GM18907 (cell line): ENCODE data around the gene SLC17A6.

ENCODE experiments used
- ATAC-seq: cut with Tn5 transposase; IDR thresholded peaks from one replicate; pipeline ENCODE4 v1.9.1; 2021; ENCODE audit warnings: mild to moderate bottlenecking, moderate library complexity; ENCODE audit not compliant: unreplicated experiment

The SLC17A6 gene

GRCh38 chr11:22337596-22338485, at the start of gene SLC17A6:
SLC17A6 (plus strand) TSS chr11:22338381; CDS start chr11:22338534, 153 bp downstream.
- peak; percentile 54 for ATAC-seq

DNA sequence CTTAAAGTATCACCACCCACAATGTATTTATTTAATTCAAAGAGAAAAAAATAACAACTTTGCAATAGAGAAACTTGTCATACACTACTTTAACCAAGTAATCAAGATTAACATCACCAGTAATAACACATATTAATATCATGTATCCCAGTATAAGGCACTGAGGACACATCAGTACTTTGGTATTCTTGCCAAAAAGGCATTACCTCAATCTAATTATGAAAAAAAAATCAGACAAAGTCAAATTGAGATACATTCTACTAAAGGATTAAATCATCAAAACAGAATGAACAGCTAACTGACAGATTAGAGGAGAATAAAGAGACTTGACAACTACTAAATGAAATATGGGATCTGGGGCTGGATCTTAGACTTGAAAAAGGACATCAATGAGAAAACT, 35.8 kb upstream of the SLC17A6 start:
- ATAC-seq: no peak

DNA sequence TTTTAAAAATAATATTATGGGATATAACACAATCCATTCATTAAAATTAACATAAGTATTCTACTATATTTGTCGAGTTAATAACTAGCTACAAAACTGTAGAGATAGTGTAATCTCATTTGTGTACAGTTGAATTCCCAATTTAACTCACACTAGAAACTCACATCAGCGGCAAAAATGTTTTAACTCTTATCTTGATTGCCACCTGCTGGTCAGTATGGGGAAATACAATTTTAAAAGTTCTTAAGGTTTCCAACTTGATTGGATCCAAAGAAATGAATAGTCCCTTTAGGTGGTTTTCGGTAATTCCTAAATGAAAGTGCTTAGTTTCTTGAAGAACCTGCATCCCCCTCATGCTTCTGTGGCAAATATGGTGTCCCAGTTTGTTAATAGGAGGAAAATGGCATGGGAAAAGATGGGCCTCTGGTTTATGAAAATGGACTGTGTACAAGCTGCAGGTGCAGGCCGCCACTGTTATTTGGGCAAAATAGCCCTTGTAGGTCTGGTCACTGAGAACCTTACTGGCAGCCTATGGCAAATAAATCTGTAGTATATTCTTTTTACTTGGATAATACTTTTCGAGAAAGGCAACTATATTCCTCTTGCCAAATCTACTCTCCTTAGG, 33.7 kb upstream of the SLC17A6 start:
- peak; percentile 58 for ATAC-seq

DNA sequence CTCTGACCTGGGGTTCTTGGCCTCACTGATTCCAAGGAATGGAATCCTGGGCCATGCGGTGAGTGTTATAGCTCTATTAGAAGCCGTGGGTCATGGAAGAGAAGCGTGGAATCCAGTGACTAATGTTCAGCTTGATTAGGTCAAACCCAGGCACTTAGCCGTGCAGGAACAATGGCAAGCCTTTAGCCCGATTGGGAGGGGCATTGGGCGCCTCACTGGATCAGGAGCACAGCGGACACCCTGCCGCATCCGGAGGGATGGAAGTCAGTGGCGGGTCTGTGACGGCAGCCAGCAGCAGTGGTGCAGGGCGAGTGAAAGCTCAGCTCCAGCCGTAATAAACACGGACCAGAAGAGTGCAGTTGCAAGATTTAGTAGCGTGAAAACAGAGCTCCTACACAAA, 20.5 kb upstream of the SLC17A6 start:
- ATAC-seq: no peak

GRCh38 chr11:22331771-22332170, 6.4 kb upstream of the SLC17A6 start:
- ATAC-seq: no peak

DNA sequence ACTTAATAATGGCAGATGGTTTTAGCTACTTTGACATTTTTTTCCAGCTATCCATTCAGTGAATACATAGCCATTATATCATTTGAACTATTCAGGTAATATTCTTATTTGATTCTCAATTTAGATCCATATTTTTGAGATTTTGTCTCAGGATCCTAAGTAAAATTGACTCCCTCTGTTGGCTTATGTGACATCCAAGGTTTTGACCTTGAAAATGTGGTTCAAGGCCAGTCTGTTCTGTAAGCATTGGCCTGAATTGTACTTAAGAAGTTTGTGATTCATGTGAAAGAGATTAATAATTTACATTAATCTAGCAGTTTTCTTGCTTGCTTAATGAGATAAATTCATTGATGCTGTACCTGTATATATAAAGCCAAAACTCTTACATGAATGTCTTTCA, 1.6 kb upstream of the SLC17A6 start:
- no peak for ATAC-seq

GRCh38 chr11:22339611-22340010, 1.4 kb downstream of the SLC17A6 start:
- ATAC-seq: no peak

DNA sequence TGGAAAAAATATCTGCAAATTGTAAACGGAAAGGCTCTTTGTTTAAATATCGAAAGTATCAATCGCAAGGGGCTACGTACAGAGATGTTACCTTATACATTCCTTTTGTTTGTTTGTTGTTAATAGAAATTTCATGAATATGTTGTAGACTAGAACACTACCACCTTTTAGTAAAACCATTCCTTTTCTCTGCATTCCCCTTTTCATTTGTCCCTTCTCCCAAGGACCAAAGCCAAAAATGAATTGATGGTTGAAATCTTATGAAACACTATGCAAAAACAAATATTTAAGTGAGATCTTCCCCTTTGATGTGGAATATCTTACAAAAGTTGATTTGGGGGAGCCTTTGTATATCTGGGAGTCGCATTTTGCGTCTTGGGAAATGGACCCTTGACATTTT, 2.1 kb downstream of the SLC17A6 start:
- ATAC-seq: no peak

DNA sequence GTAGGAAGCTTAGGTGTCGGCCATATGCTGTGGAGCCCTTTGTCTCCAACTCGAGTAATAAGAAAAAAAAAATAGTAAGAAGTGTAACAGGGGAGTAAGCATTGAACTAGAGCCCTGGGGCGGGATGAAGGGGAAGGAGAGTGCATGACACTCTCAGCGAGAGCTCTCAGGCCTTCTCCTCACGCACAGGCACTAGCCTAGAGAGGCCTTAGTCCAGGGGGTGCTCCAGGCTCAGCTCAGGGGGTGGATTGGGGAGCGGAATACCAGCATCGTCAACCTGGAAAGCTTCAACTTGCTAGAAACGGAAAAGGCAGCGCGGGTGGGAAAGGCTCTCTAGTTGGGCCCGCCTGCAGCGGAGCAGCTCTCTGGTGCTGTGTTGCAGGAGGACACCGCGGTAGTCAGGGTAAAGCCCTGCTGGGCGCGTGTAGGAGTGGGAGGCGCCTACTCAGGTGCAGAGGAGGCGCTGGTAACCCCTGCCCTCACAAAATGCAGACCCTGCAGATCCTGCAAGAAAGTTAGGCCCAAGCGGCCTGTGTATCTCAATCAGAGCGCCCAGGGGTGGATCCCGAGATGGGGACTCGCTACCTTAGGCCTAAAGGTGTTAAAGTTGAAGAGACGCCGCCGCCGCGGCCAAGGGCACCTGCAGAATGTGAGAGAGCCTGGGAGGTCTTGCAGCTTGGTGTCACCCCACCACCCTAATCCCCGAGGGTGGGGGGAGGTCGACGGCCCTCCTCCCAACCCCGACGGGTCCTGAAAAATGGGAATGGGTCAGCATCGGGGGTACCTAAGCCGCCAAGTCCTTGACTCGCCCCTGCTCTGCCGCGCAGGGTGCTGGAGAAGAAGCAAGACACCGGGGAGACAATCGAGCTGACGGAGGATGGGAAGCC, 2.8 kb downstream of the SLC17A6 start:
- no peak for ATAC-seq

- ATAC-seq: no peak
These were observed 3.4 kb downstream of the SLC17A6 start for GRCh38 chr11:22341588-22341931.

GRCh38 chr11:22342211-22343031, 4.2 kb downstream of the SLC17A6 start:
- no peak for ATAC-seq

DNA sequence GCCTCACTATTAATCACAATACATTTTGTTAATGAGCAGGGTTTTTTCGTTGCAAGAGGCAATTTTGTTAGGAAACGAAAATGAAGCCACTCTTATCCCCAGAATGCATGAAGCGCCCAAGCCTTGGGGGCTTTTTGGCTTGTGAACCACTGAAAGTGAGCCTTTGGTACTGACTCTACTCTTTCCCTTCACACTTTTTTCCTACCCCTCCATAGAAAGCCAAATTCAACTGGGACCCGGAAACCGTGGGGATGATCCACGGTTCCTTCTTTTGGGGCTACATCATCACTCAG, 4.8 kb downstream of the SLC17A6 start:
- no peak for ATAC-seq

- ATAC-seq: no peak
These were observed 5.3 kb downstream of the SLC17A6 start for GRCh38 chr11:22343371-22344032.

DNA sequence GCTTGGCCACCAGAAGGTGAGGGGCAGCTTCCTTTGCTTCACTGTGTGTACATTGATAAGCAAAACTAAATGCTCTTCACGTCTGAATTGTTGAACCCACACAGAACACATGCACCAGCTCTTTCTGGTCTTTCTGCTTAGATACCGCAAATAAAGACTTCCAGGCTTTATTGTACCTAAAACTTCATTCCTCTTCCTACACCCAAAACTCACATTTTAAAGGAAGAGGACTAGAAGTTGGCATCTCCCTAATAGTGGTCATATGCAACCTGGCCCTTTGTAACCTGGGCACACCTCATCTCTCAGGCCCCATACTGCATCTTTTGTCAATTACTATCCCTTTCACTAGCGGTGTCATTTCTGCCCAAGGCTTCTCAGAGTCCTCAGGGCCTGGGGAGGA, 5.9 kb downstream of the SLC17A6 start:
- ATAC-seq: no peak

DNA sequence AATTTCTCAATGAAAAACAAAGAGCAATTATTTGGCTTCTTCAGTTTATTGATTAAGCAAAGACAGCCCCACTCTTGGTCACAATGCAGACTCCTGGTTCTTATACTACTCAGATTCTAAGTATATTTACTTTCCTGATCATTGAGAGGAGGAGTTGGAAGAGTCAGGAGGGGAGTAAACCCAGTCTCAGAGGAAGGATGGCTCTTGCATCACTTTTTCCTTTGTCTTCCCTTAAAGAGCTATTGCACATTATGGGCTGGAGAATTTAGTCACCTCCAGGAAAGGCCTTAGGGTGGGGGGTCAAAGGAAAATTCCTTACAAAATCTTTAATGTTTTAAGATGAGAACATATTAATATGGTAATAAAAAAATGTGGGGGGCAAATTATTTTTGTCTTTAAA, 8.1 kb downstream of the SLC17A6 start:
- no peak for ATAC-seq

- no peak for ATAC-seq
These were observed 9.8 kb downstream of the SLC17A6 start for GRCh38 chr11:22347857-22348487.

DNA sequence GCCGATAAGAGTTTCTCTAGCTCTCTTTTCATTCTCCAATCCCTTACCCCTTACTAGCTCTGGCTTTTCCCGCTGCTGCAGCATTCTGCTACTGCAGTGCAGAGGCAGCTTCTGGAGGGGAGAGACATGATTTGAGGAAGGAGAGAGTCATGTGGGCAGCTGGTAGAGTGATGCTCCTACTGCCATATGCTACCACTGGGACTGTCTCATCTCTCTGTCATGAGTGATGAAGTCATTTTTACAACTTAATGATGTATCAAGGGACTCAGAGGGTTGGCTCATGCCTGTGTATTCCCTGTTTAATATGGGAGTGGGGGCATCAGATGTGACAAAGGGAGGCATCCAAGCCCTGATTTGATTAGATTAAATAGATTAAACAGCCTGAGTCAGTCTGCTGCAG, 11.3 kb downstream of the SLC17A6 start:
- ATAC-seq: no peak

- ATAC-seq: no peak
These were observed 21.1 kb downstream of the SLC17A6 start for GRCh38 chr11:22359295-22359694.

GRCh38 chr11:22371160-22371559, 33.0 kb downstream of the SLC17A6 start:
- no peak for ATAC-seq

DNA sequence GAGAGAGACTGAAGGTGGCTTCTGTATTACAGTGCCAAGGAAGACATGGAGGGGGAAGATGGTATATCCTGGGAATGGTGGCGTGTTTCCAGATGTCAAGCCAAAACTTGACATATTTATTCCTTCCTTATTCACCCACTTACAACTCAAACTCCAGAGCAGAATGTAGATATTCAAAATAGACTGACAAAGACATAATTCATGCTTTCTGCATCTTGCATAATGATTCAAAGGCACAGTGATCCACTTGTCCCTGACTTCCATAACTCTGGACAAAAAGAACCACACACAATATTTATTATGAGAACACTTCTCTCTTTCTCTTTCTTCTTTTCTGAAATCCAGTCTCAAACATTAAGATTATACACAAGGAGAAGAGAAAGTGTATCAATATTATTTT, 48.9 kb downstream of the SLC17A6 start:
- no peak for ATAC-seq
